ENCODE measurements around the gene RPL39L. TPM values are rescaled to one million over a fixed set of nuclear protein-coding genes. Genes with fewer than 3 reads are reported as not detected.
"Not testable (repeated sequence)": the region's sequence is repeated elsewhere in the genome, so short reads cannot be mapped to it uniquely, and the experiment has no call there.

The RPL39L gene
- total RNA-seq, 1 experiment from 2014 or later: 111 TPM

GRCh38 chr3:187146389-187146788, 7.1 kb upstream of the RPL39L start:
- DNase-seq (ENCODE audit: low read depth): no peak
- in situ Hi-C loops (cut with HindIII; ENCODE audit: low pct_unique_long_range_greater_than_20kb, low sequenced_read_pairs): no loop called here

DNA sequence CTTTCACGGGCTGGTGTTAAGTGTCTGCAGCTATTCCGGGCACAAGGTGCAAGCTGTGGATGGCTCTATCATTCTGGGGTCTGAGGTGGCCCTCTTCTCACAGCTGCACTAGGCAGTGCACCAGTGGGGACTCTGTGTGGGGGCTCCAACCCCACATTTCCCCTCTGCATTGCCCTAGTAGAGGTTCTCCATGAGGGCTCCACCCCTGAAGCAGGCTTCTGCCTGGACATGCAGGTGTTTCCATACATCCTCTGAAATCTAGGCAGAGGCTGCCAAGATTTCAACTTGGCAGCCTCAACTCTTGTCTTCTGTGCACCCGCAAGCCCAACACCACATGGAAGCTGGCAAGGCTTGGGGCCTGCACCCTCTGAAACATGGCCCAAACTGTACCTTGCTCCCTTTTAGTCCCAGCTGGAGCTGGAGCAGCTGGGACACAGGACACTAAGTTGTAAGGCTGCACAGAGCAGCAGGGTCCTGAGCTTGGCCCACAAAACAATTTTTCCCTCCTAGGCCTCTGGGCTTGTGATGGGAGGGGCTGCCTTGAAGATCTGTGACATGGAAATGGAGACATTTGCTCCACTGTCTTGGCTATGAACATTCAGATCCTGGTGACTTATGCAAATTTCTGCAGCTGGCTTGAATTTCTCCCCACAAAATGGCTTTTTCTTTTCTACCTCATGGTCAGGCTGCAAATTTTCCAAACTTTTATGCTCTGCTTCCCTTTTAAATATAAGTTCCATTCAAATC, 6.0 kb upstream of the RPL39L start:
- in situ Hi-C loops (cut with HindIII; ENCODE audit: low pct_unique_long_range_greater_than_20kb, low sequenced_read_pairs): no loop called here
- no peak for DNase-seq (ENCODE audit: low read depth)

DNA sequence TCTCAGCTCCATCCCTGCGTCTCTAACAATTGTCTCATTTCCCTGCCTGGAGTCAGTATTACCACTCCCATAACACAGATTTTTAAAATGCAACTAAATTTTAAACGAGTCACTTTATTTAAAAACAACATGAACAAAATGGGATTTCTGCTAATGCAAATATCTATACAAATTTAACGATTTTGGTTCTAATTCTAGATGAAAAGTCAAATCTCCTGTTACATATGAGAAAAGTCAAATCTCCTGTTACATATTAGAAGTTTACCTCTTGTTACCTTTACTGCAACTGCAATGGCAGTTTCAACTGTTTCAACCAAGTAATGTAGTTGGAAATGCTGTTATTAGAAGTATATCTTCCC, 578 bp upstream of the RPL39L start:
- in situ Hi-C loops (cut with HindIII; ENCODE audit: low pct_unique_long_range_greater_than_20kb, low sequenced_read_pairs): no loop called here

DNA sequence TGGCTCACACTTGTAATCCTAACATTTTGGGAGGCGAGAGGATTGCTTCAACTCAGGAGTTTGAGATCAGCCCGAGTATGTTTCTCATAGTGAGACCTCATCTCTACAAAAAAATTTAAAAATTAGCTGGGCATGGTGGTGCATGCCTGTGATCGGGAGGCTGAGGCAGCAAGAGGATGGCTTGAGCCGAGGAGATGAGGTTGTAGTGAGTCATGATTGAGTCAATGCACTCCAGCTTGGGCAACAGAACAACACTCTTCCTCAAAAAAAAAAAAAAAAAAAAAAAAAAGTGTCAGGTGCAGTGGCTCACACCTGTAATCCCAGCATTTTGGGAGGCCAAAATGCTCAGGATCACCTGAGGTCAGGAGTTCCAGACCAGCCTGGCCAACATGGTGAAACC, 2.4 kb downstream of the RPL39L start:
- in situ Hi-C loops (cut with HindIII; ENCODE audit: low pct_unique_long_range_greater_than_20kb, low sequenced_read_pairs): no loop called here
- DNase-seq (ENCODE audit: low read depth): peak; percentile 30

More for the DNA sequence above, 578 bp upstream of the RPL39L start:
- no peak for DNase-seq (ENCODE audit: low read depth)

- in situ Hi-C loops (cut with HindIII; ENCODE audit: low pct_unique_long_range_greater_than_20kb, low sequenced_read_pairs): no loop called here
- DNase-seq (ENCODE audit: low read depth): no peak
Measured at GRCh38 chr3:187136337-187136736, 3.0 kb downstream of the RPL39L start.

DNA sequence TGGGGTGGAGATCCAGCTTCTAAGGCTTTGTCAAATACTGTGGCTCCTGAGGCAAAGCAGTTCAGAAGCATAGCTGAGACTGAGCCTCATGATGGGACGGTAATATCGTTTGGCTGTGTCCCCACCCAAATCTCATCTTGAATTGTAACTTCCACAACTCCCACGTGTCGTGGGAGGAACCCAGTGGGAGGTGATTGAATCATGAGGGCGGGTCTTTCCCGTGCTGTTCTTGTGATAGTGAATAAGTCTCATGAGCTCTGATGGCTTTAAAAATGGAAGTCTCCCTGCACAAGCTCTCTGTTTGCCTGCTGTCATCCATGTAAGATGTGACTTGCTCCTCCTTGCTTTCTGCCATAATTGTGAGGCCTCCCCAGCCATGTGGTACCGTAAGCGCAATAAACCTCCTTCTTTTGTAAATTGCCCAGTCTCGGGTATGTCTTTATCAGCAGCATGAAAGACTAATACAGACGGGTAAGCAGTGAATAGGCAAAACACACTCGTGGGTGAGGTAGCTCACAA, 4.1 kb downstream of the RPL39L start:
- in situ Hi-C loops (cut with HindIII; ENCODE audit: low pct_unique_long_range_greater_than_20kb, low sequenced_read_pairs); DNase-seq (ENCODE audit: low read depth): not testable (repeated sequence)

GRCh38 chr3:187133181-187133580, 6.1 kb downstream of the RPL39L start:
- DNase-seq (ENCODE audit: low read depth); in situ Hi-C loops (cut with HindIII; ENCODE audit: low pct_unique_long_range_greater_than_20kb, low sequenced_read_pairs): not testable (repeated sequence)

GRCh38 chr3:187132666-187133065, 6.6 kb downstream of the RPL39L start:
- in situ Hi-C loops (cut with HindIII; ENCODE audit: low pct_unique_long_range_greater_than_20kb, low sequenced_read_pairs): no loop called here
- no peak for DNase-seq (ENCODE audit: low read depth)

DNA sequence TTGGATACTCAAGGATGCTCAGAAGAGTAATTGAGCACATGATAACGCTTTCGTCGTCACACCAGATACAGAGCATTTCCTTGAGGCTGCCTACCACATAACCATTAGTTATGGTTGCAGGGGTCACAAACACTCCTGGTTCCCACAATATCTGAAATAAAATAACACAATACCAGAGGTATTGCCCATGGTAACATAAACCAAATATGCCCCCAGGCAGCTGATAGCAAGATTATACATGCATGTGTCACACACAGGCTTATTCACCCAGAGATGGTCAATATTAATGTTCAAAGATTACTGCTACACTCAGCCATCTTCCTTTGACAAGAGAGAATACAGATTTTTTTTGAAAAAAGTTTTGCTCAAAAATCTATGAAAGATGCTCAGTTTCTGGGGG, 7.3 kb downstream of the RPL39L start:
- in situ Hi-C loops (cut with HindIII; ENCODE audit: low pct_unique_long_range_greater_than_20kb, low sequenced_read_pairs): no loop called here
- DNase-seq (ENCODE audit: low read depth): no peak

- DNase-seq (ENCODE audit: low read depth): peak; percentile 64
Measured at GRCh38 chr3:187130346-187131066, 8.8 kb downstream of the RPL39L start.

DNA sequence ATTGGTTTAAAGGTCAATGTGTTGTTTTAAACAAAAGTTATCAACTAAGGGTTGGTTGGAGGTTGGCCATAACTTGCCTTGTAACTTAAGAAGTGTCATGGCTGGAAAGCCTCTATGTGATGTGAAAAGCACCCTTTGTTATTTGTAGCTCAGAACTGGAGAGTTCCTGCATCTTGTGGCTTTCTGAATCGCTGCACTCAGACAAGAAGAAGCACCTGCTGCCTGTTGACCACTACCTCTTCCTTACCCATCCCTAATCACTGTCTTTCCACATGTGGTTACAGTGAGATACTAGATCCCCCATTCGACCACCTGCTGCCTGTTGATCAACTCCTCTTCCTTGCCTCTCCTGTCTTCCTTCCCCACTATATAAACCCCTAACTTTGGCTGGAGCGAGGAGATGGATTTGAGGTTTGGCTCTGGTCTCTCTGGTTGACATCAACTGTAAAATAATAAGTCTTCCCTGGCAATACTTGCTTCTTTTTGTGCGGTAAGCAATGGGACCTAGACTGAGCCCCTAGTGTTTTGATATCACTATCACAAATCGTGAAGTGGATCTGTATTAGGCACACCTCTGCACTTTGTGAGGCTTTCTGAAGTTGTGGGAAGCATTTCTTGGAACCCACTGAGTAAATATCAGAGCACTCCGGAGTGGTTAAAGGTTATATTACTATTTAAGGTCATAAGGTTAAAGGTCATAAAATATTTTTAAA, 13.8 kb downstream of the RPL39L start:
- in situ Hi-C loops (cut with HindIII; ENCODE audit: low pct_unique_long_range_greater_than_20kb, low sequenced_read_pairs): no loop called here

More at GRCh38 chr3:187130346-187131066, 8.8 kb downstream of the RPL39L start:
- in situ Hi-C loops (cut with HindIII; ENCODE audit: low pct_unique_long_range_greater_than_20kb, low sequenced_read_pairs): no loop called here

GRCh38 chr3:187122261-187122660, 17.0 kb downstream of the RPL39L start:
- DNase-seq (ENCODE audit: low read depth): no peak
- in situ Hi-C loops (cut with HindIII; ENCODE audit: low pct_unique_long_range_greater_than_20kb, low sequenced_read_pairs): no loop called here

More for the DNA sequence above, 13.8 kb downstream of the RPL39L start:
- no peak for DNase-seq (ENCODE audit: low read depth)

GRCh38 chr3:187120326-187120725, 19.0 kb downstream of the RPL39L start:
- no peak for DNase-seq (ENCODE audit: low read depth)
- in situ Hi-C loops (cut with HindIII; ENCODE audit: low pct_unique_long_range_greater_than_20kb, low sequenced_read_pairs): no loop called here

- DNase-seq (ENCODE audit: low read depth): no peak
- in situ Hi-C loops (cut with HindIII; ENCODE audit: low pct_unique_long_range_greater_than_20kb, low sequenced_read_pairs): no loop called here
Measured at GRCh38 chr3:187114511-187114910, 24.8 kb downstream of the RPL39L start.

- in situ Hi-C loops (cut with HindIII; ENCODE audit: low pct_unique_long_range_greater_than_20kb, low sequenced_read_pairs): no loop called here
- DNase-seq (ENCODE audit: low read depth): peak; percentile 48
Measured at GRCh38 chr3:187112934-187113793, 26.1 kb downstream of the RPL39L start.

- no peak for DNase-seq (ENCODE audit: low read depth)
- in situ Hi-C loops (cut with HindIII; ENCODE audit: low pct_unique_long_range_greater_than_20kb, low sequenced_read_pairs): no loop called here
Measured at GRCh38 chr3:187110156-187110555, 29.1 kb downstream of the RPL39L start.

- no peak for DNase-seq (ENCODE audit: low read depth)
- in situ Hi-C loops (cut with HindIII; ENCODE audit: low pct_unique_long_range_greater_than_20kb, low sequenced_read_pairs): no loop called here
Measured at GRCh38 chr3:187107989-187108388, 31.3 kb downstream of the RPL39L start.

DNA sequence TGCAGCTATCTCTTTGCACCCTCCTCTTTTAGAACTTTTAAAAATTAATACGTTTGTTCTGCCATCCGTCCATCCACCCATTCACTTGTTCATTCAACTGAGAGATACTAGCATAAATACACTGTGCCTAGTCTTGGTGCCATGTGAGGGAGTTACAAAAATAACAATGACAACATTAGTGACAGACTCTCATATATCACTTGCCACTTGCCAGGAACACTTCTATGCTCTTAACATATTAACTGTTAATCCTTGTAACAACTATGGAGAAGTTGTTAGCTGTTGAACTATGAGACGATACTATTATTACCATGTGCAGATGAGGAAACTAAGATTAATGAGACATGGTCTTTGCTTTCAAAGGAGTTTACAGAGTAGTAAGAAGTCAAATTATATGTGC, 33.6 kb downstream of the RPL39L start:
- no peak for DNase-seq (ENCODE audit: low read depth)

More for the DNA sequence above, 33.6 kb downstream of the RPL39L start:
- in situ Hi-C loops (cut with HindIII; ENCODE audit: low pct_unique_long_range_greater_than_20kb, low sequenced_read_pairs): no loop called here

Data from Caki2 (cell line).